Measurements from ENCODE around the gene LLGL2.
"Not testable (repeated sequence)": the region's sequence is repeated elsewhere in the genome, so short reads cannot be mapped to it uniquely, and the experiment has no call there.

LLGL2 gene

DNA sequence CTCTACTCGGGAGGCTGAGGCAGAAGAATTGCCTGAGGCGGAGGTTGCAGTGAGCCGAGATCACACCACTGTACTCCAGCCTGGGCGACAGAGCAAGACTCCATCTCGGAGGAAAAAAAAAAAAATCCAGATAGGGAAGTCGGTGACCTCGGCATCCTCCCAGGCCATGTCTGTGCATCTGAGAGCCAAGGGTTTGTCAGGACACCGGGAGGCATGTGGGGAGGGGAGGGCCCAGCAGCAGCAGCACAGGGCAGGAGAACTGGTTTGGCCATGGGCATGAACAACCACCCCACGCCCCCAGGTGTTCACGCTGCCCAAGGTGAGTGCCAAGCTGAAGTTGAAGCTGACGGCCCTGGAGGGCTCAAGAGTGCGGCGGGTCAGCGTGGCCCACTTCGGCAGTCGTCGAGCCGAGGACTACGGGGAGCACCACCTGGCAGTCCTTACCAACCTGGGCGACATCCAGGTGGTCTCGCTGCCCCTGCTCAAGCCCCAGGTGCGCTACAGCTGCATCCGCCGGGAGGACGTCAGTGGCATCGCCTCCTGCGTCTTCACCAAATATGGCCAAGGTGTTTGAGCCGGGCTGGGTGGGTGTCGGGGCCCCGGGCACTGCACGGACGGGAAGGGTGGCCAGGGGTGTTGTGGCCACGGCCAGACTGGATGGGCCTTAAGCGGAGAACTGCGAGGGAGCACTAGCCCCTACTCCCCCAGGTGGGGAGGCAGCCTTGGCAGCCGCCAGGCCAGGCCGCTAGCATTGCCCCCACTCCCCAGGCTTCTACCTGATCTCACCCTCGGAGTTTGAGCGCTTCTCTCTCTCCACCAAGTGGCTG lies 47.4 kb downstream of the LLGL2 start:
- no peak for FAIRE-seq

DNA sequence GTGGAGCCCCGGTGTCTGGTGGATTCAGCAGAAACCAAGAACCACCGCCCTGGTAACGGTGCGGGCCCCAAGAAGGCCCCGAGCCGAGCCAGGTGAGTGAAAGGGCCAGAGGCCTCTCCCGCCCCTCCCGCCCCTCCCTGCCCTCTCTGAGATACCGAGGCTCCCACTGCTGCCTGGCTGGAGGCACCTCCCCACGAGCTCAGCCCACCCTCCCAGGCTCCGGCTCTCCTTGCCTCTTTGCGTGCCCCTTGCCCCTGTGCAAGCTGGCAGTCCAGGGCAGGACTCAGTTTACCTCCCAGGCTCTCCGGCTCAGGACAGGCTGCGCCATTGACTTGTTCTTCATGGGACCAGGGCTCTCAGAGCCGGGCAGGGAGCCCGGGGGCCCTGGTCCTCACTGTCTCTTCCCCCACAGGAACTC lies 48.1 kb downstream of the LLGL2 start:
- no peak for FAIRE-seq

DNA sequence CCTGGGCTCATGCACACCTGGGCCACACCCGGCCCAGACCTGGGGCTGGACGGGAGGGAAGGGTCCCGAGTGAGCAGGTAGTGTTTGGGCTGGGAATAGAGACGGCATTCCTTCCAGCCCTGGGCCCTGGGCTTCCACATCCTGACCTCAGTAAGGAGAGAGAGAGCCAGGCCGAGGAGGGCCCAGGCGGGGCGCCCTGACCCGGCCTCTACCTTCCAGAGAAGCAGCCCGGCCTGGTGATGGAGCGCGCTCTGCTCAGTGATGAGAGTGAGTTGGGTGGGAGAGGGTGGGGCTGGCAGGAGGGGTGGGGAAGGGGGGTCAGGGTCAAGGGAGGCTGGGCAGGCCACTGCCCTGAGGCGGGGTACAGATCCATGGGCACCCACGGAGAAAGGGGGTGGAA lies 48.5 kb downstream of the LLGL2 start:
- FAIRE-seq, result no peak

GRCh38 chr17:75574404-75575036 lies 49.0 kb downstream of the LLGL2 start:
- FAIRE-seq, result no peak

GRCh38 chr17:75575197-75575596 lies 49.7 kb downstream of the LLGL2 start:
- no peak for FAIRE-seq

DNA sequence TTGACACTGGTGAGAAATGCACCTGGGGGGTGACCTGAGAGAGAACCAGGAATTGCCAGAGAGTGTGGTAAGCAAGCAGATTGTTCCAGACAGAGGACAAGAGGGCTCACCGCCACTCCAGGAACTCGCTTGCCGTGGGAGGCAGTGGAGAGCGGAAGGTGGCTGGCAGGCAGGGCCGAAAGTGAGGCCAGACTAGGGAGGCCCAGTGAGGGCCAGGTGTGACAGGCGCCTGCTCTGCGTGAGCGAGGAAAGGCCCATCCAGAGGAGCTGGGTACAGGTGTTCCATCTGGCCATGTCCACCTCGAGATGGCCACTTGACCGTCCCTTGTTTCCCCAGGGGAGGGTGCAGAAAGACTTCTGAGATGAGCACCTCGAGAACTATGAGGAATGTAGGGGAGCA lies 50.2 kb downstream of the LLGL2 start:
- FAIRE-seq, result no peak

- no peak for FAIRE-seq
These were observed 51.2 kb downstream of the LLGL2 start for GRCh38 chr17:75576661-75577060.

- FAIRE-seq, result not testable (repeated sequence)
These were observed 55.7 kb downstream of the LLGL2 start for GRCh38 chr17:75581121-75581725.

GRCh38 chr17:75583197-75583596 lies 57.7 kb downstream of the LLGL2 start:
- not testable (repeated sequence) for FAIRE-seq

GRCh38 chr17:75584849-75585175 lies 59.3 kb downstream of the LLGL2 start:
- FAIRE-seq, result no peak

GRCh38 chr17:75587675-75588595 lies 62.4 kb downstream of the LLGL2 start, which contains the start of gene MYO15B:
Gene MYO15B (plus strand): TSS chr17:75587800. CDS start chr17:75588058, 258 bp downstream.
- no peak for FAIRE-seq

GRCh38 chr17:75588596-75589011 lies 63.1 kb downstream of the LLGL2 start:
- no peak for FAIRE-seq

GRCh38 chr17:75589012-75589918 lies 63.8 kb downstream of the LLGL2 start:
- no peak for FAIRE-seq

GRCh38 chr17:75589919-75590303 lies 64.4 kb downstream of the LLGL2 start:
- FAIRE-seq, result no peak

DNA sequence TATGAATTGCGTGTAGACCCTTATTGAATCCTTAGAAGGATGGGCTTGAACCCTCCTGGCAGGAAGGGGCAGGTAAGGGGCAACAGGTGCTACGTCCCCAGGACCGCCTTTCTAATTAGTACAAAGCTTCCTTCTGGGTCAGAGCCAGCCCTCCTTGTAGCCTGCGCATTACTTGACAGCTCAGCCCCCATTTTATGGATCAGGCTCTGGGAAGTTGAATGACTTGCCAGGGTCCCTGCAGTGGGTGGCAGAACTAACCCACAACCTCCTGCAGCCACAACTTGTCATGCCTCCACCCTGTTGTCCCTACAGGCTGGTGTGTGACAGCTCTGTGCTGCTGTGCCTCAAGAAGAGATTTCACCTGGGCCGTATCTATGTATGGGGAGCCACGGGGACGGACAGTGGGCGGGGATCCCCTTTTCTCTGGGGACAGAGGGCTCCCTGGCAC lies 64.8 kb downstream of the LLGL2 start:
- no peak for FAIRE-seq

- no peak for FAIRE-seq
These were observed 65.6 kb downstream of the LLGL2 start for GRCh38 chr17:75590849-75591721.

DNA sequence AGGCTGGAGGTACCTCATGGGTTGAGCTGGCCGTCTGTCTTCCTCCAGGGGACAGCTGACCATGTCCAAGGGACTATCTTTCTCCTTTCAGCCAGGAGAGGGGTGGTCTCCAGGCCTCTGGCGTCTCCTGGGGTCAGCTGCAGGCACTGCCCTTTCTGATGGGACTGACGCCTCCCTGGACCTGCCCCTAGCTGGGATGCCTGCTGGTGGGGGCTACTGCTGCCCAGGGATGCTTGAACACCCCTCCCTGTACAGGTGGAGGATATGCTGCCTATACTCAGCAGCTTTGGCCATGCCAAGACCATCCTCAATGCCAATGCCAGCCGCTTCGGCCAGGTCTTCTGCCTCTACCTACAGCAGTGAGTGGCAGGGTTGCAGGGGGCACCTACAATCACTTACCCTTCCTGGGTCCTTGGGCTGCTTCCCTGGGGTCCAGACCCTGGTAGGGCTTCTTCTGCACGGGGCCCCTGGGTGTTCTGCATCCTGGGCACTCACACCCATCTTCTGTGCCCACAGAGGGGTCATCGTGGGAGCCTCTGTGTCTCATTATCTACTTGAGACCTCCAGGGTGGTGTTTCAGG lies 66.3 kb downstream of the LLGL2 start:
- FAIRE-seq, result no peak

GRCh38 chr17:75592348-75593020 lies 67.0 kb downstream of the LLGL2 start:
- no peak for FAIRE-seq

- FAIRE-seq, result not testable (repeated sequence)
These were observed 67.9 kb downstream of the LLGL2 start for GRCh38 chr17:75593430-75593829.

All from G401.6 (cell line).